ENCODE measurements around the gene EXOSC10.

GRCh38 chr1:11026052-11026451 lies 73.6 kb downstream of the EXOSC10 start:
- TF ChIP-seq TAF1 (IDR thresholded peaks at IDR 0.05; ENCODE audit: borderline replicate concordance, insufficient read depth, low read length) (no peak), SIN3A (IDR thresholded peaks at IDR 0.05; ENCODE audit: borderline replicate concordance, insufficient read depth, low read length) (no peak)

Measured in PFSK-1 (cell line).